ENCODE data around the gene FOXC2. TPM values are rescaled to one million over a fixed set of nuclear protein-coding genes. Genes with fewer than 3 reads are reported as not detected.

Gene FOXC2
- total RNA-seq, 2 experiments from 2014 or later = not detected

GRCh38 chr16:86519649-86520316 lies 46.8 kb upstream of the FOXC2 start:
- H3K36me3 Mint-ChIP-seq (ENCODE audit: low read depth) = no peaks in the 10 kb centered on the region
- DNase-seq = peak; percentile 59
- peak; percentile 97 for TF ChIP-seq CTCF (IDR thresholded peaks at IDR 0.05)
- no peaks in the 10 kb centered on the region for H3K9me3 Mint-ChIP-seq
- no peak overlapping the region for H3K4me3 Mint-ChIP-seq
- H3K27ac Mint-ChIP-seq = no peak overlapping the region
- H3K27me3 Mint-ChIP-seq = peaks cover 54% of the 10 kb centered on the region
- peak; percentile 47 for ATAC-seq
- H3K4me1 Mint-ChIP-seq (ENCODE audit: low read depth) = no peaks in the 10 kb centered on the region
- POLR2A ChIA-PET = no interaction called here
- intact Hi-C loops (cut with micrococcal nuclease) = loop anchor here (2.0 to 5.0 kb wide), 2 partner anchors 177 to 447 kb away; no protein-coding TSS in a partner anchor
- CTCF ChIA-PET = interaction anchor here (0.6 to 2.1 kb wide), 7 partner anchors 12 to 698 kb away, joined by 3 to 7 read pairs (median 4); no protein-coding TSS in a partner anchor

GRCh38 chr16:86520317-86521210 lies 46.1 kb upstream of the FOXC2 start:
- ChIA-PET CTCF (interaction anchor here (0.7 to 1.4 kb wide), 6 partner anchors 11 to 448 kb away, joined by 3 to 5 read pairs (median 4); no protein-coding TSS in a partner anchor), POLR2A (no interaction called here)
- DNase-seq (no peak), ATAC-seq (no peak)
- Mint-ChIP-seq H3K9me3 (no peaks in the 10 kb centered on the region), H3K4me1 (ENCODE audit: low read depth) (no peaks in the 10 kb centered on the region), H3K36me3 (ENCODE audit: low read depth) (no peaks in the 10 kb centered on the region), H3K27me3 (peaks cover 48% of the 10 kb centered on the region), H3K4me3 (no peak overlapping the region), H3K27ac (no peak overlapping the region)
- peak; percentile 46 for TF ChIP-seq CTCF (IDR thresholded peaks at IDR 0.05)
- intact Hi-C loops (cut with micrococcal nuclease) = no loop called here

GRCh38 chr16:86521236-86522197 lies 45.1 kb upstream of the FOXC2 start:
- no peaks in the 10 kb centered on the region for H3K36me3 Mint-ChIP-seq (ENCODE audit: low read depth)
- no peak for ATAC-seq
- H3K4me3 Mint-ChIP-seq = no peak overlapping the region
- intact Hi-C loops (cut with micrococcal nuclease) = no loop called here
- no peak overlapping the region for H3K27ac Mint-ChIP-seq
- H3K4me1 Mint-ChIP-seq (ENCODE audit: low read depth) = no peaks in the 10 kb centered on the region
- DNase-seq = no peak
- TF ChIP-seq CTCF (IDR thresholded peaks at IDR 0.05) = no peak
- ChIA-PET CTCF (interaction anchor here (0.9 to 1.1 kb wide), 2 partner anchors 43 to 59 kb away, joined by 3 read pairs; no protein-coding TSS in a partner anchor), POLR2A (no interaction called here)
- no peaks in the 10 kb centered on the region for H3K9me3 Mint-ChIP-seq
- H3K27me3 Mint-ChIP-seq = peaks cover 41% of the 10 kb centered on the region

GRCh38 chr16:86522634-86523033 lies 44.0 kb upstream of the FOXC2 start:
- peaks cover 32% of the 10 kb centered on the region for H3K27me3 Mint-ChIP-seq
- DNase-seq (no peak), ATAC-seq (no peak)
- TF ChIP-seq CTCF (IDR thresholded peaks at IDR 0.05) = no peak
- H3K9me3 Mint-ChIP-seq = no peaks in the 10 kb centered on the region
- H3K4me1 Mint-ChIP-seq (ENCODE audit: low read depth) = no peaks in the 10 kb centered on the region
- no peak overlapping the region for H3K4me3 Mint-ChIP-seq
- ChIA-PET POLR2A (no interaction called here), CTCF (interaction anchor here (0.9 kb wide), 1 partner anchor 58 kb away, joined by 3 read pairs; no protein-coding TSS in a partner anchor)
- H3K27ac Mint-ChIP-seq = no peak overlapping the region
- no peaks in the 10 kb centered on the region for H3K36me3 Mint-ChIP-seq (ENCODE audit: low read depth)
- intact Hi-C loops (cut with micrococcal nuclease) = no loop called here
